Smooth muscle cell (in vitro differentiated cells): ENCODE results near the gene CACFD1. TPM values are rescaled to one million over a fixed set of nuclear protein-coding genes. Genes with fewer than 3 reads are reported as not detected.

ENCODE experiments used
- DNase-seq: peaks from one replicate; lab custom pipeline; 2025; ENCODE audit not compliant: unreplicated experiment; lab: John Stamatoyannopoulos, UW
- H2AFZ ChIP-seq: fragments of 200-600 bp; sonication (generic); 2 replicates; pipeline ENCODE4 v1.6.0; 2016; ENCODE audit warnings: antibody characterized with exemption, low read depth, mild to moderate bottlenecking
- H3F3A ChIP-seq: fragments of 200-600 bp; sonication (generic); 2 replicates; pipeline ENCODE4 v1.6.0; 2017; ENCODE audit warnings: antibody characterized with exemption, low read depth
- H3K27ac ChIP-seq: fragments of 200-600 bp; sonication (generic); 2 replicates; pipeline ENCODE4 v1.5.1; 2016; ENCODE audit warnings: low read depth, mild to moderate bottlenecking
- H3K27me3 ChIP-seq: fragments of 200-600 bp; sonication (generic); 2 replicates; pipeline ENCODE4 v1.6.1; 2016; ENCODE audit warnings: low read depth, mild to moderate bottlenecking
- H3K36me3 ChIP-seq: fragments of 200-600 bp; sonication (generic); 2 replicates; pipeline ENCODE4 v1.5.1; 2016; ENCODE audit warnings: low read depth
- H3K4me1 ChIP-seq: fragments of 200-600 bp; sonication (generic); 2 replicates; pipeline ENCODE4 v1.5.1; 2016; ENCODE audit warnings: low read depth
- H3K4me2 ChIP-seq: fragments of 200-600 bp; sonication (generic); 2 replicates; pipeline ENCODE4 v1.6.0; 2016; ENCODE audit warnings: mild to moderate bottlenecking
- H3K4me3 ChIP-seq: fragments of 200-600 bp; sonication (generic); 2 replicates; pipeline ENCODE4 v1.5.1; 2016; ENCODE audit warnings: mild to moderate bottlenecking
- H3K79me2 ChIP-seq: fragments of 200-600 bp; sonication (generic); 2 replicates; pipeline ENCODE4 v1.6.0; 2016; ENCODE audit warnings: low read depth, mild to moderate bottlenecking
- H3K9ac ChIP-seq: fragments of 200-600 bp; sonication (generic); 2 replicates; pipeline ENCODE4 v1.6.0; 2016; ENCODE audit warnings: low read depth
- H3K9me3 ChIP-seq: fragments of 200-600 bp; sonication (generic); replicated peaks from 2 replicates; pipeline ENCODE4 v1.5.1; 2016; ENCODE audit warnings: low read depth
- H4K20me1 ChIP-seq: fragments of 200-600 bp; sonication (generic); 2 replicates; pipeline ENCODE4 v1.6.0; 2016; ENCODE audit warnings: low read depth
- WGBS: methylation state at CpG from one replicate; pipeline ENCODE4 v1.1.7; 2016; ENCODE audit warnings: low lambda C conversion rate; 5-methylcytosine and 5-hydroxymethylcytosine counted together
- polyA plus RNA-seq: library from polyadenylated mRNA; unstranded; fragments of >200 nt; fragmentation: Nextera tagmentation; extraction: Ambion mirVana; gene quantifications from 2 replicates; pipeline ENCODE4 v1.2.1, GENCODE V29; 2016
- total RNA-seq: library from RNA; depleted of rRNA; stranded (reverse); fragments of >200 nt; gene quantifications from 2 replicates; pipeline ENCODE4 v1.2.3, GENCODE V29; 2014
- TF ChIP-seq, protein P1 (sequence below): fragments of 200-600 bp; sonication (generic); IDR thresholded peaks from 2 replicates; pipeline ENCODE4 v1.5.1; 2017; ENCODE audit warnings: borderline replicate concordance, mild to moderate bottlenecking, antibody characterized with exemption; ENCODE audit not compliant: insufficient read depth, poor library complexity, severe bottlenecking

CACFD1 gene
- total and polyA plus RNA-seq, 2 experiments from 2014 or later: 5.8 to 27.1 TPM

DNA sequence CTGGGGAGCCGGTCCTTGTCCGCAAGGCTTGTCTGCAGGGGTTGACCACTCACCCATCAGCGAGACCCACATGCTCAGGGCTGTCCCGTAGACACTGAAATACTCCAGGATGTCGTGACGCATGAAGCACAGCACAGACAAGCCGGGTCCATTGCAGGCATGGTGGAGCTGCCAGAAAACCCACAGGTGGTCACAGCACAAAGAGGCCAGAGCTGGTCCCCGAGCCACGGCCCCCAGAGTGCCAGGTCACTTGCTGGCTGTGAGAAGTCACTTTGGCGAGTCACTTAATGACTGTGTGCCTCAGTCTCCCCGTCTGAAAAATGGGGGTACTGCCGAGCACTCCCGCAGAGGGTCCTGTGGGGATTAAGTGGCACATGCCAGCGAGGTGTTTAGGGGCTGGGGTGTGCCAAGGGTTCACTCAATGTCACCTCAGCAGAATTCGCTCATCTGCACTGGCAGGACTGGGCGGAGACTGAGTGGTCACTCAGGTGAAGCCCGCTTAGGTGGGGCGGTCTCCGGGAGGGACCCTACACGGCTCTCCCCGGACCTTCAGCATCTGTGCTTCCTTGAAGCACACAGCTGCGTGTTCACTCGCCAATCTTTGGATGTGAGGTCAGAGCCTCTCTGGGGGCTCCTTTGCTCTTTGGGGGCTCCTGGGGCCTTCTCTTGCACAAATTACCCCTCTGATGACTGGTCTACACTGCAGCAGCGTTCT, 60.5 kb downstream of the CACFD1 start:
- DNase-seq: no peak
- H4K20me1 ChIP-seq: no peaks in the 10 kb centered on the region
- TF ChIP-seq, protein P1, sequence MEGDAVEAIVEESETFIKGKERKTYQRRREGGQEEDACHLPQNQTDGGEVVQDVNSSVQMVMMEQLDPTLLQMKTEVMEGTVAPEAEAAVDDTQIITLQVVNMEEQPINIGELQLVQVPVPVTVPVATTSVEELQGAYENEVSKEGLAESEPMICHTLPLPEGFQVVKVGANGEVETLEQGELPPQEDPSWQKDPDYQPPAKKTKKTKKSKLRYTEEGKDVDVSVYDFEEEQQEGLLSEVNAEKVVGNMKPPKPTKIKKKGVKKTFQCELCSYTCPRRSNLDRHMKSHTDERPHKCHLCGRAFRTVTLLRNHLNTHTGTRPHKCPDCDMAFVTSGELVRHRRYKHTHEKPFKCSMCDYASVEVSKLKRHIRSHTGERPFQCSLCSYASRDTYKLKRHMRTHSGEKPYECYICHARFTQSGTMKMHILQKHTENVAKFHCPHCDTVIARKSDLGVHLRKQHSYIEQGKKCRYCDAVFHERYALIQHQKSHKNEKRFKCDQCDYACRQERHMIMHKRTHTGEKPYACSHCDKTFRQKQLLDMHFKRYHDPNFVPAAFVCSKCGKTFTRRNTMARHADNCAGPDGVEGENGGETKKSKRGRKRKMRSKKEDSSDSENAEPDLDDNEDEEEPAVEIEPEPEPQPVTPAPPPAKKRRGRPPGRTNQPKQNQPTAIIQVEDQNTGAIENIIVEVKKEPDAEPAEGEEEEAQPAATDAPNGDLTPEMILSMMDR: no peak
- no peak overlapping the region for H3K27ac ChIP-seq
- H3K79me2 ChIP-seq: no peaks in the 10 kb centered on the region
- no peaks in the 10 kb centered on the region for H3K36me3 ChIP-seq
- H2AFZ ChIP-seq: no peak overlapping the region
- no peak overlapping the region for H3K4me3 ChIP-seq
- no peaks in the 10 kb centered on the region for H3K4me1 ChIP-seq
- H3K9ac ChIP-seq: no peak overlapping the region
- H3K9me3 ChIP-seq: no peaks in the 10 kb centered on the region
- WGBS: 90% methylated on average over 24 of the region's 24 CpGs
- no peak overlapping the region for H3K4me2 ChIP-seq
- H3F3A ChIP-seq: no peaks in the 10 kb centered on the region
- H3K27me3 ChIP-seq: no peaks in the 10 kb centered on the region

Other genes starting within 250 kb of the CACFD1 start
- 0.67 and 1.0 TPM in 2 replicates for gene ABO, start 184.8 kb upstream of the CACFD1 start, total RNA-seq
- gene ABO, start 184.8 kb upstream of the CACFD1 start, polyA plus RNA-seq: 0.37 and 2.1 TPM in 2 replicates
- gene SURF6, start 123.8 kb upstream of the CACFD1 start, total RNA-seq: 8.1 and 11.7 TPM in 2 replicates
- gene SURF6, start 123.8 kb upstream of the CACFD1 start, polyA plus RNA-seq: 16.5 and 17.8 TPM in 2 replicates
- 8.3 and 9.0 TPM in 2 replicates for gene MED22, start 111.8 kb upstream of the CACFD1 start, total RNA-seq
- 15.8 and 17.9 TPM in 2 replicates for gene MED22, start 111.8 kb upstream of the CACFD1 start, polyA plus RNA-seq
- gene RPL7A, start 111.8 kb upstream of the CACFD1 start, total RNA-seq: 1,134 and 1,254 TPM in 2 replicates
- 372 and 413 TPM in 2 replicates for gene RPL7A, start 111.8 kb upstream of the CACFD1 start, polyA plus RNA-seq
- 23.8 and 33.5 TPM in 2 replicates for gene SURF1, start 103.5 kb upstream of the CACFD1 start, total RNA-seq
- 57.7 and 60.7 TPM in 2 replicates for gene SURF1, start 103.5 kb upstream of the CACFD1 start, polyA plus RNA-seq
- gene SURF2, start 103.4 kb upstream of the CACFD1 start, total RNA-seq: 2.8 and 11.4 TPM in 2 replicates
- 21.4 and 28.9 TPM in 2 replicates for gene SURF2, start 103.4 kb upstream of the CACFD1 start, polyA plus RNA-seq
- 353 and 377 TPM in 2 replicates for gene SURF4, start 83.9 kb upstream of the CACFD1 start, total RNA-seq
- gene SURF4, start 83.9 kb upstream of the CACFD1 start, polyA plus RNA-seq: 340 and 396 TPM in 2 replicates
- 2.7 TPM in 1 of 2 replicates, not detected in the other for gene STKLD1, start 83.6 kb upstream of the CACFD1 start, total RNA-seq
- gene STKLD1, start 83.6 kb upstream of the CACFD1 start, polyA plus RNA-seq: 0.90 and 0.99 TPM in 2 replicates
- gene REXO4, start 42.0 kb upstream of the CACFD1 start, total RNA-seq: 11.5 and 12.9 TPM in 2 replicates
- gene REXO4, start 42.0 kb upstream of the CACFD1 start, polyA plus RNA-seq: 18.5 and 21.6 TPM in 2 replicates
- 1.4 and 3.1 TPM in 2 replicates for gene ADAMTS13, start 37.6 kb upstream of the CACFD1 start, total RNA-seq
- gene ADAMTS13, start 37.6 kb upstream of the CACFD1 start, polyA plus RNA-seq: 3.7 and 6.8 TPM in 2 replicates
- 12.7 and 13.8 TPM in 2 replicates for gene SLC2A6, start 19.1 kb downstream of the CACFD1 start, total RNA-seq
- 21.0 and 28.3 TPM in 2 replicates for gene SLC2A6, start 19.1 kb downstream of the CACFD1 start, polyA plus RNA-seq
- not detected in 2 replicates for gene MYMK, start 65.0 kb downstream of the CACFD1 start, total RNA-seq
- gene MYMK, start 65.0 kb downstream of the CACFD1 start, polyA plus RNA-seq: not detected in 2 replicates
- gene ADAMTSL2, start 74.7 kb downstream of the CACFD1 start, total RNA-seq: 8.1 and 8.9 TPM in 2 replicates
- 8.9 and 10.5 TPM in 2 replicates for gene ADAMTSL2, start 74.7 kb downstream of the CACFD1 start, polyA plus RNA-seq
- gene FAM163B, start 149.4 kb downstream of the CACFD1 start, total RNA-seq: 0.49 and 8.0 TPM in 2 replicates
- 3.4 and 5.0 TPM in 2 replicates for gene FAM163B, start 149.4 kb downstream of the CACFD1 start, polyA plus RNA-seq
- gene DBH, start 176.4 kb downstream of the CACFD1 start, total RNA-seq: not detected in 2 replicates
- gene DBH, start 176.4 kb downstream of the CACFD1 start, polyA plus RNA-seq: 0.22 and 0.48 TPM in 2 replicates